MCF 10A (cell line): ENCODE data around the gene GAS1. TPM values are rescaled to one million over a fixed set of nuclear protein-coding genes. Genes with fewer than 3 reads are reported as not detected.

ENCODE experiments used
- BruUV-seq: library from RNA; stranded (reverse); fragments of 400-500 nt; replicated peaks from 2 replicates; lab custom pipeline; 2021; lab: Mats Ljungman, UMichigan
- CTCF ChIA-PET: fragments of 300-600 bp; sonication (Branson Sonifier 250); formaldehyde crosslinking; extraction: SDS; loops from one replicate; lab custom pipeline; 2021; ENCODE audit warnings: antibody characterized with exemption, inconsistent platforms; lab: Yijun Ruan, JAX
- POLR2A ChIA-PET: fragments of 300-600, 350-650 bp; sonication (Branson Sonifier 250); formaldehyde crosslinking; extraction: SDS; loops from one replicate; lab custom pipeline; 2020; ENCODE audit warnings: antibody characterized with exemption, inconsistent platforms; lab: Yijun Ruan, JAX
- DNase-seq: peaks from one replicate; pipeline ENCODE4 v3.0.0-alpha.2; 2018; ENCODE audit not compliant: unreplicated experiment
- H3K27ac Mint-ChIP-seq: one replicate; pipeline ENCODE4 v1.8.0; 2022; ENCODE audit warnings: mild to moderate bottlenecking, low read depth, mixed read lengths; ENCODE audit not compliant: unreplicated experiment
- H3K27me3 Mint-ChIP-seq: one replicate; pipeline ENCODE4 v1.8.0; 2022; ENCODE audit warnings: mixed read lengths; ENCODE audit not compliant: insufficient read depth, unreplicated experiment
- H3K36me3 Mint-ChIP-seq: one replicate; pipeline ENCODE4 v1.8.0; 2022; ENCODE audit warnings: mild to moderate bottlenecking, moderate library complexity, mixed read lengths; ENCODE audit not compliant: insufficient read depth, unreplicated experiment
- H3K4me1 Mint-ChIP-seq: one replicate; pipeline ENCODE4 v1.8.0; 2022; ENCODE audit warnings: mixed read lengths; ENCODE audit not compliant: insufficient read depth, unreplicated experiment
- H3K4me3 Mint-ChIP-seq: one replicate; pipeline ENCODE4 v1.8.0; 2022; ENCODE audit warnings: mild to moderate bottlenecking, moderate library complexity, mixed read lengths; ENCODE audit not compliant: unreplicated experiment
- H3K9me3 Mint-ChIP-seq: one replicate; pipeline ENCODE4 v1.8.0; 2022; ENCODE audit warnings: mixed read lengths; ENCODE audit not compliant: unreplicated experiment
- CTCF ChIP-seq: fragments of 200-600 bp; IDR thresholded peaks from one replicate; pipeline ENCODE4 v1.8.0; 2022; ENCODE audit warnings: antibody characterized with exemption, mild to moderate bottlenecking; ENCODE audit not compliant: unreplicated experiment
- intact Hi-C: fragments of 100-400 bp; cut with micrococcal nuclease; formaldehyde crosslinking; loops from 2 replicates; pipeline ENCODE4 v1.14.1; 2022
- total RNA-seq: library from RNA; stranded (reverse); gene quantifications from 2 replicates; pipeline ENCODE4 v1.2.3, GENCODE V29; 2022

Gene GAS1
- total RNA-seq, 1 experiment from 2014 or later = 11.4 TPM

- Mint-ChIP-seq H3K36me3 (no peaks in the 10 kb centered on the region), H3K9me3 (no peaks in the 10 kb centered on the region), H3K27ac (no peak overlapping the region), H3K27me3 (no peaks in the 10 kb centered on the region), H3K4me3 (no peak overlapping the region), H3K4me1 (peaks cover 15% of the 10 kb centered on the region)
- TF ChIP-seq CTCF = no peak
- DNase-seq = no peak
- intact Hi-C loops = no loop called here
- ChIA-PET CTCF (no interaction called here), POLR2A (interaction anchor here (1.3 kb wide), 2 partner anchors 11 to 21 kb away, joined by 3 to 4 read pairs; partner anchors contain the start of gene GAS1)
- BruUV-seq = no TSS peak
Observed at GRCh38 chr9:86968258-86968920, 21.1 kb upstream of the GAS1 start.

GRCh38 chr9:86966852-86967511 lies 19.7 kb upstream of the GAS1 start:
- no peak for TF ChIP-seq CTCF
- intact Hi-C loops = no loop called here
- ChIA-PET CTCF (interaction anchor here (0.7 kb wide), 1 partner anchor 13 kb away, joined by 5 read pairs; no protein-coding TSS in a partner anchor), POLR2A (no interaction called here)
- no TSS peak for BruUV-seq
- peaks cover 14% of the 10 kb centered on the region for H3K4me1 Mint-ChIP-seq
- peak overlapping the region; percentile 61 for H3K27ac Mint-ChIP-seq
- H3K9me3 Mint-ChIP-seq = no peaks in the 10 kb centered on the region
- no peaks in the 10 kb centered on the region for H3K36me3 Mint-ChIP-seq
- H3K27me3 Mint-ChIP-seq = no peaks in the 10 kb centered on the region
- H3K4me3 Mint-ChIP-seq = no peak overlapping the region
- no peak for DNase-seq

GRCh38 chr9:86965636-86966395 lies 18.5 kb upstream of the GAS1 start:
- Mint-ChIP-seq H3K36me3 (no peaks in the 10 kb centered on the region), H3K27me3 (no peaks in the 10 kb centered on the region), H3K4me1 (peaks cover 9% of the 10 kb centered on the region), H3K4me3 (no peak overlapping the region), H3K27ac (peak overlapping the region; percentile 61), H3K9me3 (no peaks in the 10 kb centered on the region)
- peak; percentile 51 for DNase-seq
- no peak for TF ChIP-seq CTCF
- POLR2A ChIA-PET = interaction anchor here (0.7 kb wide), 2 partner anchors 9 to 19 kb away, joined by 3 to 6 read pairs; partner anchors contain the start of gene GAS1
- intact Hi-C loops = no loop called here
- CTCF ChIA-PET = interaction anchor here (0.7 kb wide), 1 partner anchor 12 kb away, joined by 5 read pairs; no protein-coding TSS in a partner anchor
- no TSS peak for BruUV-seq
